GM18526 (cell line): Measurements from ENCODE around the gene PIGW.

Experiments
- POLR2A ChIP-seq: IDR thresholded peaks from 3 replicates; pipeline ENCODE4 v1.6.1; 2011; ENCODE audit not compliant: insufficient read length; ENCODE audit errors: extremely low read depth

The PIGW gene

GRCh38 chr17:36529121-36529520, 5.7 kb upstream of the PIGW start:
- no peak for TF ChIP-seq POLR2A

GRCh38 chr17:36532435-36532975, 2.3 kb upstream of the PIGW start:
- no peak for TF ChIP-seq POLR2A

- TF ChIP-seq POLR2A: no peak
These were observed 600 bp upstream of the PIGW start for GRCh38 chr17:36533935-36534839.

- TF ChIP-seq POLR2A: no peak
These were observed 888 bp downstream of the PIGW start for GRCh38 chr17:36535669-36536081.

GRCh38 chr17:36540696-36541095, 5.9 kb downstream of the PIGW start:
- no peak for TF ChIP-seq POLR2A

- TF ChIP-seq POLR2A: no peak
These were observed 8.0 kb downstream of the PIGW start for GRCh38 chr17:36542755-36543154.

GRCh38 chr17:36544044-36544306, 9.2 kb downstream of the PIGW start:
- TF ChIP-seq POLR2A: no peak

- TF ChIP-seq POLR2A: peak; percentile 89
These were observed 9.7 kb downstream of the PIGW start, which contains the start of gene GGNBP2 for GRCh38 chr17:36544307-36545076. Gene GGNBP2 (plus strand): TSS chr17:36544919. CDS start chr17:36545725, 806 bp downstream.

- no peak for TF ChIP-seq POLR2A
These were observed 10.3 kb downstream of the PIGW start for GRCh38 chr17:36545077-36545464.

GRCh38 chr17:36545465-36546417, 11.0 kb downstream of the PIGW start:
- peak; percentile 29 for TF ChIP-seq POLR2A

- no peak for TF ChIP-seq POLR2A
These were observed 11.8 kb downstream of the PIGW start for GRCh38 chr17:36546418-36547093.

GRCh38 chr17:36547776-36548175, 13.0 kb downstream of the PIGW start:
- no peak for TF ChIP-seq POLR2A

GRCh38 chr17:36550491-36551417, 16.0 kb downstream of the PIGW start:
- TF ChIP-seq POLR2A: no peak
